ENCODE measurements around the gene LRRFIP1.

LRRFIP1 gene

GRCh38 chr2:237736783-237737182 lies 109.4 kb downstream of the LRRFIP1 start:
- H4K20me1 ChIP-seq (ENCODE audit: insufficient read depth, low read length) = peaks cover 10% of the 10 kb centered on the region; the same call in 1 of the 2 replicates
- H3K9ac ChIP-seq (ENCODE audit: low read length) = no peak overlapping the region
- H2AFZ ChIP-seq (ENCODE audit: low read length) = no peak overlapping the region
- no peaks in the 10 kb centered on the region for H3K4me1 ChIP-seq (ENCODE audit: low read length)
- 0 out of 2 replicates have a peak, but pooled peaks cover 3% of the 10 kb centered on the region for H3K36me3 ChIP-seq (replicated peaks; ENCODE audit: insufficient read depth, low read length)
- H3K4me3 ChIP-seq (ENCODE audit: low read length) = no peak overlapping the region
- no peaks in the 10 kb centered on the region for H3F3A ChIP-seq (ENCODE audit: insufficient read depth, low read length)
- peaks cover 98% of the 10 kb centered on the region for H3K79me2 ChIP-seq (ENCODE audit: low read length)
- TF ChIP-seq CTCF (IDR thresholded peaks at IDR 0.05; ENCODE audit: low read length) (no peak), EZH2phosphoT487 (IDR thresholded peaks at IDR 0.05; ENCODE audit: low read length) (no peak)
- H3K9me3 ChIP-seq (replicated peaks; ENCODE audit: insufficient read depth, low read length) = no peaks in the 10 kb centered on the region
- no peaks in the 10 kb centered on the region for H3K9me2 ChIP-seq (replicated peaks; ENCODE audit: insufficient read depth, low read length)
- no peak overlapping the region for H3K4me2 ChIP-seq (ENCODE audit: low read depth, low read length)
- no peak for DNase-seq
- H3K27me3 ChIP-seq (replicated peaks; ENCODE audit: insufficient read depth, low read length) = no peaks in the 10 kb centered on the region
- H3K27ac ChIP-seq (ENCODE audit: low read length) = no peak overlapping the region

GRCh38 chr2:237737196-237737865 lies 109.9 kb downstream of the LRRFIP1 start:
- DNase-seq = no peak
- H3K4me1 ChIP-seq (ENCODE audit: low read length) = no peaks in the 10 kb centered on the region
- no peaks in the 10 kb centered on the region for H3K9me2 ChIP-seq (replicated peaks; ENCODE audit: insufficient read depth, low read length)
- no peak overlapping the region for H3K9ac ChIP-seq (ENCODE audit: low read length)
- H2AFZ ChIP-seq (ENCODE audit: low read length) = no peak overlapping the region
- H3K79me2 ChIP-seq (ENCODE audit: low read length) = peaks cover 99% of the 10 kb centered on the region
- H3K4me3 ChIP-seq (ENCODE audit: low read length) = no peak overlapping the region
- H3K4me2 ChIP-seq (ENCODE audit: low read depth, low read length) = no peak overlapping the region
- H4K20me1 ChIP-seq (ENCODE audit: insufficient read depth, low read length) = peaks cover 7% of the 10 kb centered on the region; the same call in 1 of the 2 replicates
- no peak overlapping the region for H3K27ac ChIP-seq (ENCODE audit: low read length)
- no peak for TF ChIP-seq EZH2 (optimal IDR thresholded peaks at IDR 0.05; ENCODE audit: low read depth, low read length)
- no peak for TF ChIP-seq EZH2phosphoT487 (IDR thresholded peaks at IDR 0.05; ENCODE audit: low read length)
- H3K9me3 ChIP-seq (replicated peaks; ENCODE audit: insufficient read depth, low read length) = no peaks in the 10 kb centered on the region
- H3K36me3 ChIP-seq (replicated peaks; ENCODE audit: insufficient read depth, low read length) = 0 out of 2 replicates have a peak, but pooled peaks cover 3% of the 10 kb centered on the region
- H3F3A ChIP-seq (ENCODE audit: insufficient read depth, low read length) = no peaks in the 10 kb centered on the region
- H3K27me3 ChIP-seq (replicated peaks; ENCODE audit: insufficient read depth, low read length) = no peaks in the 10 kb centered on the region

GRCh38 chr2:237738255-237738654 lies 110.9 kb downstream of the LRRFIP1 start:
- H3K4me2 ChIP-seq (ENCODE audit: low read depth, low read length) = no peak overlapping the region
- peaks cover under 1% of the 10 kb centered on the region; the same call in 1 of the 2 replicates for H4K20me1 ChIP-seq (ENCODE audit: insufficient read depth, low read length)
- no peaks in the 10 kb centered on the region for H3K27me3 ChIP-seq (replicated peaks; ENCODE audit: insufficient read depth, low read length)
- H2AFZ ChIP-seq (ENCODE audit: low read length) = no peak overlapping the region
- no peak overlapping the region for H3K27ac ChIP-seq (ENCODE audit: low read length)
- H3K4me1 ChIP-seq (ENCODE audit: low read length) = no peaks in the 10 kb centered on the region
- no peak overlapping the region for H3K4me3 ChIP-seq (ENCODE audit: low read length)
- H3K9me2 ChIP-seq (replicated peaks; ENCODE audit: insufficient read depth, low read length) = no peaks in the 10 kb centered on the region
- H3K36me3 ChIP-seq (replicated peaks; ENCODE audit: insufficient read depth, low read length) = 0 out of 2 replicates have a peak, but pooled peaks cover 3% of the 10 kb centered on the region
- H3K79me2 ChIP-seq (ENCODE audit: low read length) = peaks cover 98% of the 10 kb centered on the region
- TF ChIP-seq EZH2phosphoT487 (IDR thresholded peaks at IDR 0.05; ENCODE audit: low read length) (no peak), EZH2 (optimal IDR thresholded peaks at IDR 0.05; ENCODE audit: low read depth, low read length) (no peak), CTCF (IDR thresholded peaks at IDR 0.05; ENCODE audit: low read length) (no peak)
- H3K9ac ChIP-seq (ENCODE audit: low read length) = no peak overlapping the region
- no peaks in the 10 kb centered on the region for H3K9me3 ChIP-seq (replicated peaks; ENCODE audit: insufficient read depth, low read length)
- H3F3A ChIP-seq (ENCODE audit: insufficient read depth, low read length) = no peaks in the 10 kb centered on the region
- DNase-seq = no peak

- H3K9me2 ChIP-seq (replicated peaks; ENCODE audit: insufficient read depth, low read length) = no peaks in the 10 kb centered on the region
- H3K4me1 ChIP-seq (ENCODE audit: low read length) = no peaks in the 10 kb centered on the region
- no peaks in the 10 kb centered on the region for H3K27me3 ChIP-seq (replicated peaks; ENCODE audit: insufficient read depth, low read length)
- no peak overlapping the region for H3K4me2 ChIP-seq (ENCODE audit: low read depth, low read length)
- peaks cover 98% of the 10 kb centered on the region for H3K79me2 ChIP-seq (ENCODE audit: low read length)
- DNase-seq = no peak
- 0 out of 2 replicates have a peak, but pooled peaks cover 3% of the 10 kb centered on the region for H3K36me3 ChIP-seq (replicated peaks; ENCODE audit: insufficient read depth, low read length)
- H3K4me3 ChIP-seq (ENCODE audit: low read length) = no peak overlapping the region
- H3K9me3 ChIP-seq (replicated peaks; ENCODE audit: insufficient read depth, low read length) = no peaks in the 10 kb centered on the region
- no peak overlapping the region for H3K27ac ChIP-seq (ENCODE audit: low read length)
- H3F3A ChIP-seq (ENCODE audit: insufficient read depth, low read length) = no peaks in the 10 kb centered on the region
- no peak overlapping the region for H3K9ac ChIP-seq (ENCODE audit: low read length)
- TF ChIP-seq EZH2 (optimal IDR thresholded peaks at IDR 0.05; ENCODE audit: low read depth, low read length) = no peak
- no peak for TF ChIP-seq CTCF (IDR thresholded peaks at IDR 0.05; ENCODE audit: low read length)
- no peaks in the 10 kb centered on the region for H4K20me1 ChIP-seq (ENCODE audit: insufficient read depth, low read length)
- H2AFZ ChIP-seq (ENCODE audit: low read length) = no peak overlapping the region
Observed at GRCh38 chr2:237739101-237739500, 111.7 kb downstream of the LRRFIP1 start.

Data from MM.1S (cell line).